PC-3 (cell line): ENCODE measurements around the gene ZNF530.

Experiments
- CTCF ChIP-seq: fragments of 300-600 bp; sonication (generic); conservative IDR thresholded peaks from 2 replicates; pipeline ENCODE4 v1.5.1; 2017; ENCODE audit warnings: antibody characterized with exemption, low read depth, mild to moderate bottlenecking, low read length
- EZH2 ChIP-seq: fragments of 300-600 bp; sonication (generic); IDR thresholded peaks from one replicate; pipeline ENCODE4 v1.6.1; 2017; ENCODE audit warnings: antibody characterized with exemption, mild to moderate bottlenecking, low read length; ENCODE audit not compliant: unreplicated experiment

- TF ChIP-seq CTCF (no peak), EZH2 (no peak)
Observed at GRCh38 chr19:57643734-57644133, 44.0 kb downstream of the ZNF530 start.
